ENCODE results near the gene SLC22A4.

GRCh38 chr5:132259069-132259851, 34.9 kb upstream of the SLC22A4 start:
- TF ChIP-seq CTCF (IDR thresholded peaks at IDR 0.05; ENCODE audit: poor library complexity) (no peak), EZH2phosphoT487 (IDR thresholded peaks at IDR 0.05; ENCODE audit: low read depth, severe bottlenecking, unreplicated experiment) (no peak), EZH2 (IDR thresholded peaks at IDR 0.05; ENCODE audit: borderline replicate concordance) (no peak)

Data from hepatocyte (in vitro differentiated cells).